Thyroid gland (tissue), 4 donors: ENCODE data around the gene TPBGL. TPM values are rescaled to one million over a fixed set of nuclear protein-coding genes. Genes with fewer than 3 reads are reported as not detected.

Experiments used
- DNase-seq, 2 donors: peaks; one replicate each; pipeline ENCODE4 v3.0.0-alpha.2; 2019
- H3K27ac ChIP-seq, 3 donors: fragments of 200-600 bp; sonication (generic); 1 replicate in 2 of 3; 2 replicates in 1 of 3; pipeline ENCODE4 v1.5.1; 2016 to 2019; ENCODE audit warnings: mild to moderate bottlenecking in 1 of 3, moderate library complexity in 1 of 3
- H3K27me3 ChIP-seq: fragments of 200-600 bp; sonication (generic); one replicate; pipeline ENCODE4 v1.5.1; 2019
- H3K36me3 ChIP-seq, 2 donors: fragments of 200-600 bp; sonication (generic); one replicate each; pipeline ENCODE4 v1.5.1; 2016 to 2019
- H3K4me1 ChIP-seq, 2 donors: fragments of 200-600 bp; sonication (generic); one replicate each; pipeline ENCODE4 v1.5.1; 2017 to 2019
- H3K4me3 ChIP-seq, 3 donors: fragments of 200-600 bp; sonication (generic); replicated peaks in 1 of 3; 1 replicate in 2 of 3; 2 replicates in 1 of 3; pipeline ENCODE4 v1.5.1; 2016; ENCODE audit warnings: mild to moderate bottlenecking in 1 of 3
- H3K9me3 ChIP-seq: fragments of 200-600 bp; sonication (generic); one replicate; pipeline ENCODE4 v1.5.1; 2017
- POLR2A ChIP-seq, 2 donors: fragments of 450-650 bp; IDR thresholded peaks; one replicate each; pipeline ENCODE4 v1.6.1; 2017; ENCODE audit warnings: antibody characterized with exemption in 2 of 2, mild to moderate bottlenecking in 2 of 2, moderate library complexity in 1 of 2
- WGBS, 2 donors: methylation state at CpG; one replicate each; pipeline ENCODE4 v1.1.5; 2017; 5-methylcytosine and 5-hydroxymethylcytosine counted together
- intact Hi-C: fragments of 100-400 bp; cut with DNase I; formaldehyde crosslinking; loops from one replicate; pipeline ENCODE4 v1.15.1; 2023
- total RNA-seq, 4 donors: library from RNA; depleted of rRNA; stranded (reverse); fragments of >200 nt; gene quantifications; one replicate each; pipeline ENCODE4 v1.2.3, GENCODE V29; 2016
- TF ChIP-seq, protein P1 (sequence below), 6 experiments: fragments of 200-600 bp in 3 of 6; fragments of 450-650 bp in 3 of 6; sonication (generic) in 3 of 6; IDR thresholded peaks; one replicate each; pipeline ENCODE4 v1.5.1; 2016 to 2019; ENCODE audit warnings: antibody characterized with exemption in 6 of 6, mild to moderate bottlenecking in 2 of 6, inconsistent platforms in 1 of 6, moderate library complexity in 1 of 6

TPBGL gene
- total RNA-seq, 4 donors from 2014 or later: 0.67 to 0.89 (median 0.79) TPM; not detected in 1

DNA sequence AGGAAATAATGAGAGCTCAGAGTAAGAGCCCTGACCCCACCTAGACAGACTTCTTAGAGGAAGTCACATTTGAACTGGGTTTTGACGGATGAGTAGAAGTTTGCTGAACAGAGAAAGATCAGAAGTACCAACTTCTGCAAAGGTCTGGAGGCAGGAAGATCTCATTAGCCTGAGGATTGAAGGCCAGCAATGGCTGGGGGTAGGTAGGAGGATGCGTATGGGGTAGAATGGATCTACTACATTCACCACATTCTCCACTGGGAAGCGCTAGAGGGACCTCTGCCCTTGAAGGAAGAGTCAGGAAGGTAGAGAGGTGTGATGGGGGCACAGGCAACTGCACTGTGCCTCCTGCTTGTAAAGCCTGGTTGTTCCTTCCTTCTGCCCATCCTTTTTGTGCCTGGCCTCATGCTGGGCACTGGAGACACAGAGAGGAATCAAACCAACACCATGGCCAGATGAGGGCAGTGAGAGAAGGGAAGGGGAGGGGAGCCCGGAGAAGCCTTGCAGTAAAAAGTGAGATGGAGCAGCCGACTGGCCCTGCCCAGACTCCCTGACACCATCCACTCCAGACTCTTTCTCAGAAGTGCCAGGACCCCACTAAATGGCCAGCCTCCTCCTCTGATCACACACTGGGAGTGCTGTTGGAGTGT is 4.9 kb downstream of the TPBGL start:
- intact Hi-C loops: loop anchor here (5.0 to 10.0 kb wide), 3 partner anchors 103 to 318 kb away; no protein-coding TSS in a partner anchor
- no peaks in the 10 kb centered on the region for H3K36me3 ChIP-seq
- no peak for DNase-seq
- H3K4me1 ChIP-seq: peaks cover 6 to 12% of the 10 kb centered on the region in 2 donors
- H3K27ac ChIP-seq: no peak overlapping the region
- no peak for TF ChIP-seq POLR2A (IDR thresholded peaks at IDR 0.05)
- TF ChIP-seq, protein P1, sequence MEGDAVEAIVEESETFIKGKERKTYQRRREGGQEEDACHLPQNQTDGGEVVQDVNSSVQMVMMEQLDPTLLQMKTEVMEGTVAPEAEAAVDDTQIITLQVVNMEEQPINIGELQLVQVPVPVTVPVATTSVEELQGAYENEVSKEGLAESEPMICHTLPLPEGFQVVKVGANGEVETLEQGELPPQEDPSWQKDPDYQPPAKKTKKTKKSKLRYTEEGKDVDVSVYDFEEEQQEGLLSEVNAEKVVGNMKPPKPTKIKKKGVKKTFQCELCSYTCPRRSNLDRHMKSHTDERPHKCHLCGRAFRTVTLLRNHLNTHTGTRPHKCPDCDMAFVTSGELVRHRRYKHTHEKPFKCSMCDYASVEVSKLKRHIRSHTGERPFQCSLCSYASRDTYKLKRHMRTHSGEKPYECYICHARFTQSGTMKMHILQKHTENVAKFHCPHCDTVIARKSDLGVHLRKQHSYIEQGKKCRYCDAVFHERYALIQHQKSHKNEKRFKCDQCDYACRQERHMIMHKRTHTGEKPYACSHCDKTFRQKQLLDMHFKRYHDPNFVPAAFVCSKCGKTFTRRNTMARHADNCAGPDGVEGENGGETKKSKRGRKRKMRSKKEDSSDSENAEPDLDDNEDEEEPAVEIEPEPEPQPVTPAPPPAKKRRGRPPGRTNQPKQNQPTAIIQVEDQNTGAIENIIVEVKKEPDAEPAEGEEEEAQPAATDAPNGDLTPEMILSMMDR (IDR thresholded peaks at IDR 0.05): no peak
- no peak overlapping the region for H3K4me3 ChIP-seq
- H3K27me3 ChIP-seq: no peaks in the 10 kb centered on the region
- 77% methylated on average over 5 of the region's 5 CpGs for WGBS, 2 donors
- H3K9me3 ChIP-seq: no peaks in the 10 kb centered on the region

GRCh38 chr11:75246006-75246670 is 5.6 kb downstream of the TPBGL start:
- H3K36me3 ChIP-seq: no peaks in the 10 kb centered on the region
- WGBS, 2 donors: 64 to 73% methylated on average over 7 of the region's 7 CpGs
- peaks cover 4 to 5% of the 10 kb centered on the region in 2 donors for H3K4me1 ChIP-seq
- H3K9me3 ChIP-seq: no peaks in the 10 kb centered on the region
- no peak overlapping the region for H3K4me3 ChIP-seq
- intact Hi-C loops: loop anchor here (5.0 to 10.0 kb wide), 3 partner anchors 104 to 319 kb away; no protein-coding TSS in a partner anchor
- DNase-seq: no peak
- no peak overlapping the region for H3K27ac ChIP-seq
- TF ChIP-seq, protein P1 (IDR thresholded peaks at IDR 0.05): no peak
- no peak for TF ChIP-seq POLR2A (IDR thresholded peaks at IDR 0.05)
- no peaks in the 10 kb centered on the region for H3K27me3 ChIP-seq

GRCh38 chr11:75246671-75247350 is 6.2 kb downstream of the TPBGL start:
- H3K9me3 ChIP-seq: no peaks in the 10 kb centered on the region
- H3K4me1 ChIP-seq: peaks cover 4 to 5% of the 10 kb centered on the region in 2 donors
- intact Hi-C loops: loop anchor here (5.0 to 10.0 kb wide), 3 partner anchors 105 to 320 kb away; no protein-coding TSS in a partner anchor
- DNase-seq: no peak
- 70 to 81% methylated on average over 8 to 11 of the region's 11 CpGs for WGBS, 2 donors
- H3K36me3 ChIP-seq: no peaks in the 10 kb centered on the region
- no peak overlapping the region for H3K4me3 ChIP-seq
- no peak overlapping the region for H3K27ac ChIP-seq
- no peaks in the 10 kb centered on the region for H3K27me3 ChIP-seq
- TF ChIP-seq, protein P1 (IDR thresholded peaks at IDR 0.05): no peak
- TF ChIP-seq POLR2A (IDR thresholded peaks at IDR 0.05): no peak

GRCh38 chr11:75248924-75249256 is 8.3 kb downstream of the TPBGL start:
- H3K9me3 ChIP-seq: no peaks in the 10 kb centered on the region
- intact Hi-C loops: loop anchor here (5.0 to 10.0 kb wide), 3 partner anchors 107 to 322 kb away; no protein-coding TSS in a partner anchor
- DNase-seq: no peak
- H3K4me1 ChIP-seq: no peaks in the 10 kb centered on the region
- H3K27me3 ChIP-seq: no peaks in the 10 kb centered on the region
- no peak overlapping the region for H3K27ac ChIP-seq
- TF ChIP-seq, protein P1 (IDR thresholded peaks at IDR 0.05): no peak
- no peak for TF ChIP-seq POLR2A (IDR thresholded peaks at IDR 0.05)
- no peaks in the 10 kb centered on the region for H3K36me3 ChIP-seq
- no peak overlapping the region for H3K4me3 ChIP-seq
- 37 to 42% methylated on average over 11 of the region's 11 CpGs for WGBS, 2 donors
